PC-3 (cell line): ENCODE data around the gene DOCK1.

ENCODE experiments used
- EZH2 ChIP-seq: fragments of 300-600 bp; sonication (generic); IDR thresholded peaks from one replicate; pipeline ENCODE4 v1.6.1; 2017; ENCODE audit warnings: antibody characterized with exemption, mild to moderate bottlenecking, low read length; ENCODE audit not compliant: unreplicated experiment
- TF ChIP-seq, protein P1 (sequence below): fragments of 300-600 bp; sonication (generic); conservative IDR thresholded peaks from 2 replicates; pipeline ENCODE4 v1.5.1; 2017; ENCODE audit warnings: antibody characterized with exemption, low read depth, mild to moderate bottlenecking, low read length

DNA sequence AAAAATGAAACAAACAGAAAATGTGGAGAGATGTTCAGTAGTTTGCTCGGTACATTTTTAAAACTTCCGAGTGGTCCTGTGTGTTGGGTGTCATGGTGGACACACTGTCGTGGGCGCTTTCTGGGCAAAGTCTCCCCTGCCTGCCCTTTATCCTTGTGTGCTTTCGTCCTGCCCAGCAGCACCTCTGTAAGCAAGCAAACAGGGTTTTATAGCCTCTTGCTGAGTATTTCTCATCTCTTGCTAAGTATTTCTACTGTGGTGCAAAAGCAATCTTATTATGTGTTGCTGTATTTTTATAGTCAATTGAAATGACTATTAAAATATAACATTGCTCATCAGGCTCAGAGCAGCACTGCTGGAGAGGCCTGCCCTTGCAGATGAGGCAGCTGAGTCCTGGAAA is 48.7 kb downstream of the DOCK1 start:
- TF ChIP-seq, protein P1, sequence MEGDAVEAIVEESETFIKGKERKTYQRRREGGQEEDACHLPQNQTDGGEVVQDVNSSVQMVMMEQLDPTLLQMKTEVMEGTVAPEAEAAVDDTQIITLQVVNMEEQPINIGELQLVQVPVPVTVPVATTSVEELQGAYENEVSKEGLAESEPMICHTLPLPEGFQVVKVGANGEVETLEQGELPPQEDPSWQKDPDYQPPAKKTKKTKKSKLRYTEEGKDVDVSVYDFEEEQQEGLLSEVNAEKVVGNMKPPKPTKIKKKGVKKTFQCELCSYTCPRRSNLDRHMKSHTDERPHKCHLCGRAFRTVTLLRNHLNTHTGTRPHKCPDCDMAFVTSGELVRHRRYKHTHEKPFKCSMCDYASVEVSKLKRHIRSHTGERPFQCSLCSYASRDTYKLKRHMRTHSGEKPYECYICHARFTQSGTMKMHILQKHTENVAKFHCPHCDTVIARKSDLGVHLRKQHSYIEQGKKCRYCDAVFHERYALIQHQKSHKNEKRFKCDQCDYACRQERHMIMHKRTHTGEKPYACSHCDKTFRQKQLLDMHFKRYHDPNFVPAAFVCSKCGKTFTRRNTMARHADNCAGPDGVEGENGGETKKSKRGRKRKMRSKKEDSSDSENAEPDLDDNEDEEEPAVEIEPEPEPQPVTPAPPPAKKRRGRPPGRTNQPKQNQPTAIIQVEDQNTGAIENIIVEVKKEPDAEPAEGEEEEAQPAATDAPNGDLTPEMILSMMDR: no peak
- TF ChIP-seq EZH2: no peak
